Activated effector memory CD4-positive, alpha-beta T cell treated with anti-CD3 and anti-CD28 coated beads, Interleukin-2, amount 50 U/mL, for 16 hours (primary cell): ENCODE measurements around the gene TOLLIP.

Source experiments
- DNase-seq: peaks from one replicate; pipeline ENCODE4 v3.0.0-alpha.2; 2020

Gene TOLLIP

DNA sequence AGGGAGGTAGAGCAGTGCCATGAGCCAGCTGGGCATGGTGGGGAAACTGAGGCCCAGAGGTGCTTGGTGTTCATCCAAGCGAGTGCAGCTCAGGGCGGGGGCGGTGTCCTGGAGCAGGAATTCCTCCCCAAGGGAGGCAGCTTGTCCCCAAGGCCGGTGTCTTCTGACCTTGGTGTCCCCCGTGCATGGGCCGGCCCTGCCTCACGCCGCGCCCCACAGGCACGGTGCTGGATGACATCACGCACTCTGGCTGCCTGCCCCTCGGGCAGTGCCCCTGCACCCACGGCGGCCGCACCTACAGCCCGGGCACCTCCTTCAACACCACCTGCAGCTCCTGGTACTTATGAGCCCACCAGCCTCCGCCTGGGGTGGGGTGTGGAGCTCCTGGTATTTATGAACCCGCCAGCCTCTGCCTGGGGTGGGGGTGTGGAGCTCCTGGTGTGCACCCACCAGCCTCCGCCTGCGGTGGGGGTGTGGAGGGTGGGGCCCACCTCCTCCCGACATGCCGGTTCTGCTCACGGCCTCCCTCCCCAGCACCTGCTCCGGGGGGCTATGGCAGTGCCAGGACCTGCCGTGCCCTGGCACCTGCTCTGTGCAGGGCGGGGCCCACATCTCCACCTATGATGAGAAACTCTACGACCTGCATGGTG, 79.8 kb downstream of the TOLLIP start:
- peak; percentile 57 for DNase-seq

DNA sequence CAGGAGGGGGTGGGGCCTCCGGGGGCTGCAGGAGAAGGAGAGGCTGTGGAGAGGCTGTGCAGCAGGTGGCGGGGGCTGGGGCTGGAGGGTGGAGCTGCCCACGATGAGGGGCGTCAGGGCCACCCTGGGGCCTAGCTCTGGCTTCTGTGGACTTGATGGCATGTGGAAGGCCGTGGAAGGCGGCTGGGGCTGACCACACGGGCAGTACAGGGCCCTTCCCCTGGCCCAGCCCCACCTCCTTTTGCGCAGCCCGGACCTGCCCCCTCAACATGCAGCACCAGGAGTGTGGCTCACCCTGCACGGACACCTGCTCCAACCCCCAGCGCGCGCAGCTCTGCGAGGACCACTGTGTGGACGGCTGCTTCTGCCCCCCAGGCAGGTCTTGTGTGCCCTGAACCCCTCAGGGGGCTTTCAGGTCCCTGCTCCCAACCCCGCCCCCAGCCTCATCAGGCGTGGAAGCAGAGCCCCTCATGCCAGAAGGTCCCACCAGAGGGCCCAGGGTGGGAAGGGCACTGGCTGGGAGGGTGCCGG, 80.4 kb downstream of the TOLLIP start:
- DNase-seq: peak; percentile 55

DNA sequence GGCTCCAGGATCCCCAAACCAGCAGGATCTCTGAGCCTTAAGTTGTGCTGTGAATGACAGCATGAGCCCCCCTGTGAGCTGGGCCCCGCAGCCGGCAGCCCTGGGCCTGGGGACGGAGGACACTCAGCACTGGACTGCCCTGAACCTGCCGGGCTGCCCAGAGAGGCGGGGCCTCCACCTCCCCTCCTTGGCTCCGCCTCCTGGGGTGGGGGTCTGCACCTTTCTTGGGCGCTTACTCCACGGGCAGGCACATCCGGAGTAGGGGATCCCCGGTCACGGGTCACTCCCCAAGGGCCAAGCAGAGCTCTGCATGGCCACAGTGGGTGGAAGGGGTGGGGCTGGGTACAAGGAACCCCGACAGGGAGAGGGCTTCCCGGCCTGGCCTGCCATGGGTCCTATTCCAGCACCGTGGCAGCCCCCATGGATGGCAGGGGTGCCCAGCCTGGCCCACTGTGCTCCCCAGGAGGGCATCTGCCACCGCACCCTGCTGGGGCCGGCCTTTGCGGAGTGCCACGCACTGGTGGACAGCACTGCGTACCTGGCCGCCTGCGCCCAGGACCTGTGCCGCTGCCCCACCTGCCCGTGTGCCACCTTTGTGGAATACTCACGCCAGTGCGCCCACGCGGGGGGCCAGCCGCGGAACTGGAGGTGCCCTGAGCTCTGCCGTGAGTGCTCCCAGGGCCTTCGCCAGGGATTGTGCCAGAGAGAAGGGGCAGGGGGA, 81.2 kb downstream of the TOLLIP start:
- peak; percentile 58 for DNase-seq

DNA sequence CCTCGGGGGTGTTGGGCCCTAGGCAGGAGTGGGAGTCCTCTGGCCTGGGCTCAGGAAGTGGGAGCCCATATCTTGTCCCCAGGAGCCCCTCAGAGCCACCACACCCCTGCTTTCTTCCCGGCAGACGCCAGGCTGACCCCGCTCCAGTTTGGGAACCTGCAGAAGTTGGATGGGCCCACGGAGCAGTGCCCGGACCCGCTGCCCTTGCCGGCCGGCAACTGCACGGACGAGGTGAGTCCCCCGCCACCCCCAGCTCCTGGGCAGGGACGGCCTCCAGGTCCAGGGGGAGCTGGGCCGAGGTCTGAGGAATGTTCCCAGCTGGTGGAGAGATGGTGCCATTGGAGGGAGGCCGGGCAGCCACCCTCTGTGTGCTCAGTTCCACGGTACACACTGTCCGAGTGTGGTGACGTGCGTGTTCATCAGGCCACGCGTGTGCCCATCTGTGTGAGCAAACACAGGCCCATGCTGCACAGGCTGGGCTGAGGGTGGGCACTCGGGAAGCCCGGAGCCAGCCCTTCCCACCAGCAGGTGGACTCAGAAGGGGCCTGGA, 81.8 kb downstream of the TOLLIP start:
- peak; percentile 44 for DNase-seq

DNA sequence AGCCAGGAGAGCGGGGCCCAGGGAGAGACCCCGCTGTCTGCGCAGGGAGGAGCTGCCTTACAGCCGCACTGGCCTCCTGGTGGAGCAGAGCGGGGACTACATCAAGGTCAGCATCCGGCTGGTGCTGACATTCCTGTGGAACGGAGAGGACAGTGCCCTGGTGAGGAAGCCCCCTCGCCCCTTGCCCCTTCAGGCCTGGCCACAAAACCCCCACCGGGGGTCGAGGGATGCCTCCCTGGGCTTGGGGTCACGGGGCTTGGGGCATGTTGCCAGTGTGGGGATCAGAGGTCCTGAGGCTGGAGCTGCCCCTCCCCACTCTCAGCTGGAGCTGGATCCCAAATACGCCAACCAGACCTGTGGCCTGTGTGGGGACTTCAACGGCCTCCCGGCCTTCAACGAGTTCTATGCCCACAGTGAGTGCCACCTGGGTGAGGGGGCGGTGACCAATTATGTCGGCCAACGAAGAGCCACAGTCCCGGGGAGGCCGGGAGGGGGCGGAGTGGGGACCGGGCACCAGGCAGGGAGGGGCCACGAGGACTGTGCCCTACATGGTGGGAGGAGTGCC, 82.4 kb downstream of the TOLLIP start:
- peak; percentile 59 for DNase-seq

DNA sequence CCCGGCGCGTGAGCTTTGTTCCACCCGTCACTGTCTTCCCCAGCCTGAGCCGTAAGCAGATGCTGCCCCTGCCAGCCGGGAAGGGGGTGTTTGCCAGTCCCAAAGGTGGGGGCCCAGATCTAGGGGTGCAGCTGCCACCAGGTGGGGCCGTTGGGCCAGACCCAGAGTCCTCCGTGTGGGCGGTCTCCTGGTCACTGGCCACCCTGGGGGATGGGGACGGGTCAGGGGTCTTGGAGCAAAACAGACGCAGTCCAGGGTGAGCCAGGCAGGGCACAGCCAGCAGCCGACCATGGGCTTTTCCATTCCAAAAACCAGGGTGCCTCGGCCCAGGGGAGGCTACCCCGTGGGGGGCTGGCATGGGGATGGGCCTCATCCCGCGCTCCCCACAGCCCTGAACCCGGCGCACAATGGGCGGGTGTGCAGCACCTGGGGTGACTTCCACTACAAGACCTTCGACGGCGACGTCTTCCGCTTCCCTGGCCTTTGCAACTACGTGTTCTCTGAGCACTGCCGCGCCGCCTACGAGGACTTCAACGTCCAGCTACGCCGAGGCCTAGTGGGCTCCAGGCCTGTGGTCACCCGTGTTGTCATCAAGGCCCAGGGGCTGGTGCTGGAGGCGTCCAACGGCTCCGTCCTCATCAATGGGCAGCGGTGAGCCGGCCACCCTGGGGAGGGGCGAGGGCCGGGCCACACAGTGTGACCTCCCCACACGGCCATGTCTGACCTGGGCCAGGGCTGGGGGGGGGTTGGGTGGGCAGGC, 83.0 kb downstream of the TOLLIP start:
- DNase-seq: peak; percentile 57

DNA sequence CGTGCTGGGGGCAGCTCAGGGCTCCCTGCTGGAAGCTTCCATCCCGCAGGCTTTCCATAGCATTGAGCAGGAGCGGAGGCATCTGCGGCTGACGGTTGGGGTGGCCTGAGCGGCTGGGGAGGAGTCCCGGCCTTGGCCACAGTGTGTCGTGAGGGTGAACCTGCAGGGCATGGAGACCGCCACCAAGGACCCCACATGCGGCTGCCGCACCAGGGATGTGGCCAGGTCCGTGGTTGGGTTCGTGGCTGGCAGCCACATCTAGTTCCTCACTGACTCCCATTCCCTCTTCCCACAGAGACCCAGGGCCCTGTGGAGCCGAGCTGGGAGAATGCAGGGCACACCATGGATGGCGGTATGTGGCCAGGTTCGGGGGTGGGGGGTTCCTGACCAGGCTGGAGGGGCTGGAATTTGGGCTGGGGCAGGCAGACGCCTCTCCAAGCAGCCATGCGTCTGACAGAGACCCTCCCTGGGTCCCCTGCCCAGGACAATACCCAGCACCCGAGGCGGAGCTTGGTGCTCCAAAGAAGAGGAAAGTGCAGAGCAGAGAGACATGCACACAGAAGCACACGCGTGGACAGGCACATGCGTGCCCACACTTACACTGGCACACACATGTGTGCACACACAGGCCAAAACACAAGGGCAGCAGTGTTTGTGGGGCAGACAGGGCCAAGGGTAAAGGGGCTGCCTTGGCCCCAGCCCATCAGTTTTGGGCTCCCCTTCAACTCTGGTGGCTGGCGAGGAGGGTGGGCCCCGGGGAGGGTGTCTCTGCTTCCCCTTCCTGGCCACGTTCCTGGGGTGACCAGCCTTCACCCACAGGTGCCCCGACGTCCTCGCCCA, 83.8 kb downstream of the TOLLIP start:
- peak; percentile 55 for DNase-seq

DNA sequence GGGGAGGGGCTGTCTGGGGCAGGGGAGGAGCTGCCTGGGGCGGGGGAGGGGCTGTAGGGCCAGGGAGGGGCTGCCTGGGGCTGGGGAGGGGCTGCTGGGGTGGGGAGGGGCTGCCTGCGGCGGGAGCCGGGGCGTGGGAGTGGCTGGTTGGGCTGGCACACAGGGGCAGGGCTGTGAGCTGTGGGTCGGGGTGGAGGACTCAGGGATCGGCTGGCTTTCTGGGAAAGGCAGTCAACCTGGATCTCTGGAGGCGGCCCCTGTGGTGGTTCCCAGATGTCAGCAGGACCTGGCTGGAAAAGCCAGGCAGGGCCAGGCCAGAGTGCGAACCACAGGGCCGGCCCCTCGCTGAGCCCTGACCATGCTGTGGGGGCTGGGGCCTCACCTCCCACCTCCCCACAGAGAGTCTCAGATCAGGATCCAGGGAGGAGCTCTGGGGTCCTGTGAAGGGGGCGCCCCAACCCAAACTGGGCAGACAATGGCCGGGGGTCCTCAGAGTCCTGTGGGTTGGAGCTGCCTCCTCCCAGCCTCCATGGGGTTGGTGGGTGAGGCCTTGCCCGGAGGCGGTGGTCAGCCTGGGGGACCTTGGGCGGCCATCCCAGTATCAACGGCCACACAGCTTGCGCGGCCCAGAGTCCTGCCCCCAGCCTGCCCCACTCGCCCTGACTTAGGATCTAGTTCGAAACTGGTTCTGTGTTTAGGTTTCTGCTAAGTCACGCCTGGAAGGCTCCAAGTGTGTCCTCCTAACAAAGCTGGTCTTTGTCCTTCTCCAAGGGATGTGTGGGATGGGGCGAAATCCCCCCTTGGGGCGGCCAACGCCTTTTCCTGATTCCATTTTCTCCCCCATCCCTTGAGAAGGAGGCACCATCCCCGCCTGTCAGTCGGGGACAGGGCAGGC, 84.7 kb downstream of the TOLLIP start:
- DNase-seq: peak; percentile 57
